Lower lobe of right lung (tissue), 2 donors: ENCODE results near the gene FBN1. TPM values are rescaled to one million over a fixed set of nuclear protein-coding genes. Genes with fewer than 3 reads are reported as not detected.

Experiments used
- ATAC-seq, 2 donors: fragments of 200-7000 bp; cut with Tn5 transposase; one replicate each; pipeline ENCODE4 v1.9.1; 2020 to 2022; ENCODE audit warnings: mild to moderate bottlenecking in 2 of 2, moderate library complexity in 2 of 2
- DNase-seq: peaks from one replicate; pipeline ENCODE4 v3.0.0-alpha.2; 2020
- H3K27ac ChIP-seq: fragments of 200-600 bp; one replicate; pipeline ENCODE4 v1.8.0; 2022
- H3K27me3 ChIP-seq: fragments of 200-600 bp; one replicate; pipeline ENCODE4 v1.8.0; 2022; ENCODE audit warnings: low read depth
- H3K36me3 ChIP-seq: fragments of 200-600 bp; one replicate; pipeline ENCODE4 v1.8.0; 2022; ENCODE audit warnings: mild to moderate bottlenecking
- H3K4me1 ChIP-seq: fragments of 200-600 bp; one replicate; pipeline ENCODE4 v1.8.0; 2022
- H3K4me3 ChIP-seq: fragments of 200-600 bp; one replicate; pipeline ENCODE4 v1.8.0; 2022; ENCODE audit warnings: mild to moderate bottlenecking
- H3K9me3 ChIP-seq: fragments of 200-600 bp; one replicate; pipeline ENCODE4 v1.8.0; 2022
- CTCF ChIP-seq: fragments of 200-600 bp; IDR thresholded peaks from one replicate; pipeline ENCODE4 v1.8.0; 2022; ENCODE audit warnings: antibody characterized with exemption, mild to moderate bottlenecking
- intact Hi-C: fragments of 100-400 bp; cut with DNase I; formaldehyde crosslinking; loops from one replicate; pipeline ENCODE4 v1.11.0; 2022
- total RNA-seq: library from RNA; stranded (reverse); fragmentation: NEBNext Ultra II Directional; extraction: Animal tissue kit (Norgen Biotek cat#: 25700); gene quantifications from one replicate; pipeline ENCODE4 v1.2.1, GENCODE V29; 2021
- donor health status: DM: no; HTN: yes; CAD: no; lungs with severe emphysema.

Gene FBN1
- total RNA-seq, 1 donor from 2014 or later: 75.3 TPM

- H3K9me3 ChIP-seq: no peaks in the 10 kb centered on the region
- intact Hi-C loops: no loop called here
- ATAC-seq (no peak), DNase-seq (no peak)
- peaks cover 6% of the 10 kb centered on the region for H3K4me1 ChIP-seq
- no peak overlapping the region for H3K4me3 ChIP-seq
- H3K27ac ChIP-seq: no peak overlapping the region
- TF ChIP-seq CTCF: no peak
- no peaks in the 10 kb centered on the region for H3K36me3 ChIP-seq
- no peaks in the 10 kb centered on the region for H3K27me3 ChIP-seq
Measured at GRCh38 chr15:48560321-48561051, 85.0 kb downstream of the FBN1 start.

GRCh38 chr15:48559285-48559684 lies 86.2 kb downstream of the FBN1 start:
- no peak overlapping the region for H3K27ac ChIP-seq
- no peak overlapping the region for H3K4me3 ChIP-seq
- H3K36me3 ChIP-seq: no peaks in the 10 kb centered on the region
- ATAC-seq: peak; percentile 44 to 51
- peaks cover 6% of the 10 kb centered on the region for H3K4me1 ChIP-seq
- H3K27me3 ChIP-seq: no peaks in the 10 kb centered on the region
- TF ChIP-seq CTCF: no peak
- intact Hi-C loops: no loop called here
- no peaks in the 10 kb centered on the region for H3K9me3 ChIP-seq
- no peak for DNase-seq

- Histone ChIP-seq H3K4me1 (peaks cover 6% of the 10 kb centered on the region), H3K4me3 (no peak overlapping the region), H3K9me3 (no peaks in the 10 kb centered on the region), H3K27me3 (no peaks in the 10 kb centered on the region), H3K27ac (no peak overlapping the region), H3K36me3 (no peaks in the 10 kb centered on the region)
- ATAC-seq (no peak), DNase-seq (no peak)
- intact Hi-C loops: no loop called here
- no peak for TF ChIP-seq CTCF
Measured at GRCh38 chr15:48558226-48558625, 87.3 kb downstream of the FBN1 start.

- TF ChIP-seq CTCF: no peak
- Histone ChIP-seq H3K4me3 (no peak overlapping the region), H3K27me3 (no peaks in the 10 kb centered on the region), H3K36me3 (no peaks in the 10 kb centered on the region), H3K4me1 (peaks cover 6% of the 10 kb centered on the region), H3K27ac (no peak overlapping the region), H3K9me3 (no peaks in the 10 kb centered on the region)
- intact Hi-C loops: no loop called here
- DNase-seq (no peak), ATAC-seq (no peak)
Measured at GRCh38 chr15:48557335-48557734, 88.2 kb downstream of the FBN1 start.

GRCh38 chr15:48556159-48556897 lies 89.2 kb downstream of the FBN1 start:
- DNase-seq (no peak), ATAC-seq (no peak)
- Histone ChIP-seq H3K36me3 (no peaks in the 10 kb centered on the region), H3K27me3 (no peaks in the 10 kb centered on the region), H3K4me3 (no peak overlapping the region), H3K4me1 (peaks cover 6% of the 10 kb centered on the region), H3K9me3 (no peaks in the 10 kb centered on the region), H3K27ac (no peak overlapping the region)
- no peak for TF ChIP-seq CTCF
- intact Hi-C loops: no loop called here
